Panc1 (cell line): ENCODE results near the gene HOATZ. TPM values are rescaled to one million over a fixed set of nuclear protein-coding genes. Genes with fewer than 3 reads are reported as not detected.

Source experiments
- ATAC-seq: fragments of 200-7000 bp; cut with Tn5 transposase; 2 replicates; pipeline ENCODE4 v1.9.1; 2020; ENCODE audit warnings: mild to moderate bottlenecking, moderate library complexity
- BruUV-seq: library from RNA; stranded (reverse); fragments of 400-500 nt; replicated peaks from 2 replicates; lab custom pipeline; 2021; lab: Mats Ljungman, UMichigan
- CTCF ChIA-PET: fragments of 300-600 bp; sonication (Branson Sonifier 250); formaldehyde crosslinking; loops from one replicate; lab custom pipeline; 2022; ENCODE audit warnings: antibody characterized with exemption; lab: Charles Lee
- POLR2A ChIA-PET: fragments of 300-600 bp; sonication (Branson Sonifier 250); formaldehyde crosslinking; loops from one replicate; lab custom pipeline; 2022; ENCODE audit warnings: antibody characterized with exemption; lab: Charles Lee
- DNase-seq: peaks from one replicate; pipeline ENCODE4 v3.0.0-alpha.2; 2010; ENCODE audit warnings: low read depth, low spot score
- H3K27ac ChIP-seq: 2 replicates; pipeline ENCODE4 v1.5.1; 2011; ENCODE audit warnings: mild to moderate bottlenecking, low read length, inconsistent platforms
- H3K27me3 ChIP-seq: fragments of 200-500 bp; sonication (Bioruptor generic); 2 replicates; pipeline ENCODE4 v1.6.0; 2014; ENCODE audit warnings: low read length, inconsistent platforms; ENCODE audit not compliant: control insufficient read depth, insufficient read depth
- H3K36me3 ChIP-seq: fragments of 200-500 bp; sonication (Bioruptor generic); 2 replicates; pipeline ENCODE4 v1.5.1; 2014; ENCODE audit warnings: inconsistent platforms, mild to moderate bottlenecking, low read length, moderate library complexity; ENCODE audit not compliant: control insufficient read depth, insufficient read depth
- H3K4me1 ChIP-seq: 2 replicates; pipeline ENCODE4 v1.5.1; 2011; ENCODE audit warnings: inconsistent platforms, mild to moderate bottlenecking, low read length, moderate library complexity; ENCODE audit not compliant: control insufficient read depth, insufficient read depth
- H3K4me3 ChIP-seq, 2 experiments: 2 replicates each; pipeline ENCODE4 v1.5.1; 2011 to 2012; ENCODE audit warnings: low read depth in 2 of 2, low read length in 2 of 2, mild to moderate bottlenecking in 2 of 2, inconsistent platforms in 1 of 2, moderate library complexity in 1 of 2
- H3K9me3 ChIP-seq: fragments of 200-500 bp; sonication (Bioruptor generic); 2 replicates; pipeline ENCODE4 v1.5.1; 2014; ENCODE audit warnings: low read depth, mild to moderate bottlenecking, inconsistent platforms, low read length, moderate library complexity; ENCODE audit not compliant: control insufficient read depth, insufficient read depth
- CTCF ChIP-seq: fragments of 450-650 bp; IDR thresholded peaks from 2 replicates; pipeline ENCODE4 v1.5.1; 2017; ENCODE audit warnings: mild to moderate bottlenecking
- POLR2AphosphoS5 ChIP-seq: IDR thresholded peaks from 2 replicates; pipeline ENCODE4 v1.6.1; 2012; ENCODE audit warnings: mild to moderate bottlenecking, low read depth, low read length, moderate library complexity
- REST ChIP-seq, 2 experiments: IDR thresholded peaks; 2 replicates each; pipeline ENCODE4 v1.6.1; 2011 to 2012; ENCODE audit warnings: low read depth in 2 of 2, control low read depth in 1 of 2, low read length in 1 of 2, mild to moderate bottlenecking in 1 of 2, moderate library complexity in 1 of 2; ENCODE audit not compliant: insufficient read depth in 1 of 2
- SIN3A ChIP-seq: IDR thresholded peaks from 2 replicates; pipeline ENCODE4 v1.6.1; 2012; ENCODE audit warnings: low read depth, mild to moderate bottlenecking, low read length, moderate library complexity, borderline replicate concordance; ENCODE audit not compliant: insufficient read depth
- TCF7L2 ChIP-seq: IDR thresholded peaks from 2 replicates; pipeline ENCODE4 v1.6.1; 2011; ENCODE audit warnings: mild to moderate bottlenecking, low read depth, low read length, inconsistent platforms
- in situ Hi-C: cut with HindIII; loops from 2 replicates; pipeline ENCODE4 v1.10.0; 2016; ENCODE audit warnings: low sequenced_read_pairs, low pct_unique_long_range_greater_than_20kb
- intact Hi-C: fragments of 100-400 bp; cut with micrococcal nuclease; formaldehyde crosslinking; loops from one replicate; pipeline ENCODE4 v1.10.0; 2022; ENCODE audit not compliant: unreplicated experiment
- total RNA-seq: library from RNA; stranded (reverse); gene quantifications from one replicate; pipeline ENCODE4 v1.2.1, GENCODE V29; 2021; ENCODE audit not compliant: unreplicated experiment

The HOATZ gene
- total RNA-seq, 1 experiment from 2014 or later, result not detected

GRCh38 chr11:111537336-111537860 is 22.8 kb downstream of the HOATZ start:
- H3K27me3 ChIP-seq, result peaks cover 23% of the 10 kb centered on the region
- intact Hi-C loops, result no loop called here
- in situ Hi-C loops, result no loop called here
- no peak for DNase-seq
- H3K27ac ChIP-seq, result no peak overlapping the region
- no peak for TF ChIP-seq REST (IDR thresholded peaks at IDR 0.05; ENCODE audit: insufficient read depth in 1 of 2, low read depth in 2 of 2, low read length in 1 of 2)
- no peak for TF ChIP-seq TCF7L2
- no peak for TF ChIP-seq POLR2AphosphoS5
- TF ChIP-seq SIN3A, result no peak
- TF ChIP-seq CTCF, result no peak
- H3K4me1 ChIP-seq, result peaks cover 7% of the 10 kb centered on the region; the same call in 1 of the 2 replicates
- H3K36me3 ChIP-seq, result no peaks in the 10 kb centered on the region
- no peak overlapping the region for H3K4me3 ChIP-seq
- H3K9me3 ChIP-seq, result no peaks in the 10 kb centered on the region
- BruUV-seq, result no TSS peak
- ChIA-PET POLR2A (no interaction called here), CTCF (no interaction called here)
- ATAC-seq, result no peak

- peaks cover 23% of the 10 kb centered on the region for H3K27me3 ChIP-seq
- ATAC-seq, result no peak
Observed at GRCh38 chr11:111538407-111539114, 24.0 kb downstream of the HOATZ start.

More at GRCh38 chr11:111538407-111539114, 24.0 kb downstream of the HOATZ start:
- Histone ChIP-seq H3K4me1 (peaks cover 7% of the 10 kb centered on the region; the same call in 1 of the 2 replicates), H3K27ac (no peak overlapping the region), H3K4me3 (no peak overlapping the region), H3K36me3 (no peaks in the 10 kb centered on the region), H3K9me3 (no peaks in the 10 kb centered on the region)
- no peak for TF ChIP-seq TCF7L2
- TF ChIP-seq CTCF, result no peak
- no peak for TF ChIP-seq SIN3A
- TF ChIP-seq POLR2AphosphoS5, result no peak
- TF ChIP-seq REST (IDR thresholded peaks at IDR 0.05; ENCODE audit: insufficient read depth in 1 of 2, low read depth in 2 of 2, low read length in 1 of 2), result no peak
- CTCF ChIA-PET, result no interaction called here
- in situ Hi-C loops (no loop called here), intact Hi-C loops (no loop called here)
- POLR2A ChIA-PET, result no interaction called here
- DNase-seq, result no peak
- no TSS peak for BruUV-seq
